Aorta (tissue), 5 donors: ENCODE results near the gene ZBTB40. TPM values are rescaled to one million over a fixed set of nuclear protein-coding genes. Genes with fewer than 3 reads are reported as not detected.

ENCODE experiments used
- ATAC-seq: fragments of 200-7000 bp; cut with Tn5 transposase; one replicate; pipeline ENCODE4 v1.9.1; 2022; ENCODE audit warnings: moderate library complexity; ENCODE audit not compliant: low FRiP score
- DNase-seq, 2 donors: peaks; one replicate each; pipeline ENCODE4 v3.0.0-alpha.2; 2020
- H3K27ac ChIP-seq, 2 donors: one replicate each; pipeline ENCODE4 v1.5.1; 2013; ENCODE audit warnings: low read length in 2 of 2, mild to moderate bottlenecking in 2 of 2, moderate library complexity in 2 of 2, control low read depth in 1 of 2, inconsistent platforms in 1 of 2, low read depth in 1 of 2
- H3K27me3 ChIP-seq, 2 donors: one replicate each; pipeline ENCODE4 v1.6.1; 2013; ENCODE audit warnings: control low read depth in 1 of 2, low read length in 1 of 2, mild to moderate bottlenecking in 1 of 2, moderate library complexity in 1 of 2; ENCODE audit not compliant: insufficient read depth in 2 of 2, control insufficient read depth in 1 of 2
- H3K36me3 ChIP-seq, 2 donors: one replicate each; pipeline ENCODE4 v1.6.1; 2013; ENCODE audit warnings: control low read depth in 1 of 2, low read length in 1 of 2, mild to moderate bottlenecking in 1 of 2; ENCODE audit not compliant: insufficient read depth in 2 of 2, control insufficient read depth in 1 of 2
- H3K4me1 ChIP-seq, 2 donors: one replicate each; pipeline ENCODE4 v1.6.1; 2013; ENCODE audit warnings: low read length in 2 of 2, control low read depth in 1 of 2, mild to moderate bottlenecking in 1 of 2, moderate library complexity in 1 of 2; ENCODE audit not compliant: insufficient read depth in 2 of 2, control insufficient read depth in 1 of 2
- H3K4me3 ChIP-seq, 2 donors: one replicate each; pipeline ENCODE4 v1.5.1; 2013; ENCODE audit warnings: low read length in 2 of 2, control low read depth in 1 of 2, mild to moderate bottlenecking in 1 of 2
- H3K9me3 ChIP-seq: one replicate; pipeline ENCODE4 v1.6.1; 2013; ENCODE audit warnings: mild to moderate bottlenecking, low read length; ENCODE audit not compliant: control insufficient read depth
- WGBS, 2 donors: extraction: QIAGEN DNeasy Blood & Tissue Kit; methylation state at CpG; one replicate each; pipeline ENCODE4 v1.1.7; 2013; 5-methylcytosine and 5-hydroxymethylcytosine counted together
- intact Hi-C, 2 donors: fragments of 100-400 bp; cut with DNase I; formaldehyde crosslinking; loops; one replicate each; pipeline versions ENCODE4 v1.14.2 to v1.15.0; 2022
- polyA plus RNA-seq, 2 donors: library from polyadenylated mRNA; stranded (reverse); fragments of 200-250 nt; gene quantifications; one replicate each; pipeline ENCODE4 v1.2.3, GENCODE V29; 2013
- total RNA-seq, 2 donors: library from RNA; stranded (reverse); fragmentation: NEBNext Ultra II Directional; extraction: Animal tissue kit (Norgen Biotek cat#: 25700); gene quantifications; one replicate each; pipeline ENCODE4 v1.2.1, GENCODE V29; 2021
- donor health status: healthy with polysubstance abuse.
- donor health status: Bipolar disorder and iron deficiency.
- donor health status: DM: no; HTN: no; CAD: no.
- donor health status: DM: no; HTN: no; CAD: no.
- donor health status: DM: yes; HTN: yes; CAD: no.

Gene ZBTB40
- total and polyA plus RNA-seq, 4 donors, result 4.4 to 24.9 (median 20.2) TPM

DNA sequence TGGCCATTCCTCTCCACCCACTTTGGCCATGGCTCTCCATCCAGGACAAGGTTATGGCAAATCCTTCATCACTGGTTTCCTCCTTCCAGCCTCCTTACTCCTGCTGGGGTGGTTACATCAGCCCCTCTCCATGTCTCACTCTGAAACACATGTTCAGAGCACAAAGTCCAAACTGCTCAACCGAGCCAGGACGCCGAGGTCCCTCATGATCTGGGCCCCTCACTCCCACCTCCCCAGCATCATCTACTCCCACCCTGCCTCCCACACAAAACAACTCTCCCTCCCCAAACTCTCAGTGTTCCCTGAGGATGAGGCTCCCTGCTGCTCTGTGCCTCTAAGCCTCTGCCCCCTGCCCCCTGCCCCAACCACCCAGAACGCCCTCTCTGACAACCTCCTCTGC is 33.3 kb upstream of the ZBTB40 start:
- ATAC-seq (no peak), DNase-seq (no peak)
- intact Hi-C loops, result loop anchor here in 1 of 2 donors (1.0 kb wide), 1 partner anchor 224 kb away; no protein-coding TSS in a partner anchor
- no peaks in the 10 kb centered on the region for H3K27me3 ChIP-seq
- 61 to 71% methylated on average over 4 of the region's 4 CpGs for WGBS, 2 donors
- no peaks in the 10 kb centered on the region for H3K4me1 ChIP-seq
- H3K36me3 ChIP-seq, result no peaks in the 10 kb centered on the region
- no peak overlapping the region for H3K27ac ChIP-seq
- no peaks in the 10 kb centered on the region for H3K9me3 ChIP-seq
- H3K4me3 ChIP-seq, result no peak overlapping the region

DNA sequence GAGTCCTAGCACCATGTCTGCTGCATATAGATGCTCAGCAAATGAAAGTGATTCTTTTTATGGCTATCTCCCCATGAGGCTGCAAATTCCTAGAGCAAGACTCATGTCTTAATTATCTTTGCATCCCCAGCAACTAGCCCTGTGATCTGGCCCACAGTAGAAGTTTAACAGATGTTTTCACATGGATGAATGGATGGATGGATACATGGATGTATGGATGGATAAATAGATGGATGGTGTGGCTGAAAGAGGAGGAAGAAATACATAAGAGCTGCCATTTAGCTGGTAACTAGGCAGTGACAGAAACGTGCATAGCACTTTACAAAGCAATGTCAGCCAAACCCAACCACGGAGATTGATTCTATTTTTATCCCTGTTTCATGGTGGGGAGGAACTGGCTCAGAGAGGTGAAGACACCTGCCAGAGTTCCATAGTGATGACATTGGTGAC is 32.7 kb upstream of the ZBTB40 start:
- intact Hi-C loops, result loop anchor here in 1 of 2 donors (1.0 kb wide), 1 partner anchor 223 kb away; no protein-coding TSS in a partner anchor
- H3K36me3 ChIP-seq, result no peaks in the 10 kb centered on the region
- ATAC-seq (no peak), DNase-seq (no peak)
- no peak overlapping the region for H3K27ac ChIP-seq
- no peaks in the 10 kb centered on the region for H3K9me3 ChIP-seq
- H3K4me3 ChIP-seq, result no peak overlapping the region
- no peaks in the 10 kb centered on the region for H3K27me3 ChIP-seq
- WGBS, 2 donors, result 0% methylated on average over 2 of the region's 2 CpGs
- H3K4me1 ChIP-seq, result no peaks in the 10 kb centered on the region

DNA sequence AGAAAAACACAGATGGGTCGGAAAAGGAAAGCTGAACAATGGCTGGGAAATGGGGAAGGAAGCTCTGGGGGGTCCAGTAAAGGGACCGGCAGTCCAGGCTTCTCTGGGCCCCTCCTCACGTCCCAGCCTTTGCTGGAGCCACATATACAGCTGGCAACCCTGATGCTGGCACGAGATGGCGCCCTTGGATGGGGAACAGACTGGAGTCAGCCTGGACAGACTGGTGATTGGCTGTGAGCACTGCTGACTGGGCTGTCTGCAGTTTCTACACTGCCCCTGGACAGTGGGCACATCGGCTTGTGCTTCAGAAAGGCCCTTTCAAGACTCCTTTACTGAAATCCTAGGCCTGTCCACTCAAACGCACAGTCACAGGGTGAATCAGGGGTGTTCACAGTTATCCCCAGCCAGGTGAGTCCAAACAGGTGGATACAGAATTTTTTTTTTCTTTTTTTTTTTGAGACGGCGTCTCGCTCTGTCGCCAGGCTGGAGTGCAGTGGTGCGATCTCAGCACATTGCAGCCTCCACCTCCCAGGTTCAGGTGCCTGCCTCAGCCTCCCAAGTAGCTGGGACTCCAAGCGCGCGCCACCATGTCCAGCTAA is 31.1 kb upstream of the ZBTB40 start:
- no peak overlapping the region for H3K4me3 ChIP-seq
- no peaks in the 10 kb centered on the region for H3K9me3 ChIP-seq
- peak; percentile 90 to 93 for DNase-seq
- no peaks in the 10 kb centered on the region for H3K36me3 ChIP-seq
- no peak overlapping the region for H3K27ac ChIP-seq
- 48 to 50% methylated on average over 15 of the region's 15 CpGs for WGBS, 2 donors
- no peaks in the 10 kb centered on the region for H3K4me1 ChIP-seq
- intact Hi-C loops, result loop anchor here in 1 of 2 donors (1.0 kb wide), 1 partner anchor 222 kb away; no protein-coding TSS in a partner anchor
- no peaks in the 10 kb centered on the region for H3K27me3 ChIP-seq
- peak; percentile 88 for ATAC-seq

DNA sequence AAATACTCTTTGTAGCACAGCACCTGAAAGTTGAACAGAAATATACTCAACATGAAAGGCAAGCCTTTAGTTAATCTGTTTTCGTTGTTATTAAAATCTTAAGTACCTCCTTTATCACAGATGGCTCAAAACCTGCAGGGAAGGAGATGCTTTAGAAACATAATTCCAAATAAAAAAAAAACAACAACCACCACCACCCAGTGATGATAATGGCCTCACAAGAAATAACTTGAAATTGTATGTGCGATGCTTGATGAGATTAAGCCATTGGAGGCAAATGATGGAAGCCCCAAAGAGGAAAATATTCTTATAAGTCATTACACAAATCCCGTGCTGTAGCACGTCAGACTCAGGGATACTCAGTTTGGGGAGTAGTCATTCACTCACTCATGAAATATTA is 24.9 kb upstream of the ZBTB40 start:
- intact Hi-C loops, result no loop called here
- H3K27me3 ChIP-seq, result no peaks in the 10 kb centered on the region
- H3K4me3 ChIP-seq, result no peak overlapping the region
- H3K36me3 ChIP-seq, result no peaks in the 10 kb centered on the region
- H3K9me3 ChIP-seq, result no peaks in the 10 kb centered on the region
- 90 to 91% methylated on average over 4 of the region's 4 CpGs for WGBS, 2 donors
- H3K4me1 ChIP-seq, result no peaks in the 10 kb centered on the region
- no peak for ATAC-seq
- no peak overlapping the region for H3K27ac ChIP-seq
- no peak for DNase-seq

GRCh38 chr1:22428672-22429071 is 23.0 kb upstream of the ZBTB40 start:
- DNase-seq (no peak), ATAC-seq (no peak)
- H3K4me1 ChIP-seq, result no peaks in the 10 kb centered on the region
- H3K9me3 ChIP-seq, result no peaks in the 10 kb centered on the region
- no peak overlapping the region for H3K27ac ChIP-seq
- H3K36me3 ChIP-seq, result no peaks in the 10 kb centered on the region
- intact Hi-C loops, result no loop called here
- peak overlapping the region in 1 of 2 donors; percentile 49 for H3K4me3 ChIP-seq
- no peaks in the 10 kb centered on the region for H3K27me3 ChIP-seq
- WGBS, 2 donors, result 26 to 56% methylated on average over 5 of the region's 5 CpGs

DNA sequence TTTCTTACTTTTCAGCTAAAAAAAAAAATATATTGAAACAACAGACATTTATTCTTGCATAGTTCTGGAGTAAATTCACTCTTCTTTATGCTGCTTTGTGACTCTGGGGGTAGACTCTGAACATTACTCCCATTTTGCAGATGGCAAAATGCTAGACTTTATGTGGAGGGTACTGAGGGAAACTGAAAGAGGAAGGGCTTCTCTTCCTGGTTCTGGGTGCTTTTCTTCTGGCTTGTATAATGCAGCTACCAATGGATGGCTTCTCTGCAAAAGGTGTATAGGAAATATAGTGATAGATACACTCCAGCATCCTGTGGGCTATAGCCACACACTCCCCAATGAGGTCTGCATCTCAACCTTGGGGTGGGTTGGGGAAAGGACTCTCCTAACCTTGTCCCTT is 19.7 kb upstream of the ZBTB40 start:
- no peak overlapping the region for H3K27ac ChIP-seq
- DNase-seq (no peak), ATAC-seq (no peak)
- no peaks in the 10 kb centered on the region for H3K27me3 ChIP-seq
- no peaks in the 10 kb centered on the region for H3K9me3 ChIP-seq
- intact Hi-C loops, result no loop called here
- no peaks in the 10 kb centered on the region for H3K4me1 ChIP-seq
- no peaks in the 10 kb centered on the region for H3K36me3 ChIP-seq
- H3K4me3 ChIP-seq, result no peak overlapping the region

DNA sequence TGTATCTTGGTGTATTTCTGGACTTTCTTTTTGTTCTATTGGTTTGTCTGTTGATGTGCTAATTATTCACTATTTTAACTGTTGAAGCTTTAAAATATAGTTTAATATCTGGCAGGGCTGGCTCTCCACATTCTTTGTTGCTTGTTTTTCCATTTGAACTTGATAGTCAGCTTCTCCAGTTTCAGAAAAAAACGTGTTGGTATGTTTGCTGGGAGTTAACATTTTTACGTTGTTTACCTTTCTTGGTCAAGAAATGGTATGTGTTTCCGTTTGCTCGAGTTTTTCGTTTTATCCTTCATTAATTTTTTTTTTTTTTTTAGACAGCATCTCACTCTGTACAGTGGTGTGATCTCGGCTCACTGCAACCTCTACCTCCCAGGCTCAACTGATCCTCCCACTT is 16.9 kb upstream of the ZBTB40 start:
- ATAC-seq (no peak), DNase-seq (no peak)
- Histone ChIP-seq H3K27me3 (no peaks in the 10 kb centered on the region), H3K4me3 (no peak overlapping the region), H3K4me1 (no peaks in the 10 kb centered on the region), H3K27ac (no peak overlapping the region), H3K9me3 (no peaks in the 10 kb centered on the region), H3K36me3 (no peaks in the 10 kb centered on the region)
- 48 to 49% methylated on average over 6 of the region's 6 CpGs for WGBS, 2 donors
- intact Hi-C loops, result no loop called here

- no peaks in the 10 kb centered on the region for H3K27me3 ChIP-seq
- H3K36me3 ChIP-seq, result no peaks in the 10 kb centered on the region
- intact Hi-C loops, result no loop called here
- H3K27ac ChIP-seq, result no peak overlapping the region
- 47 to 53% methylated on average over 2 of the region's 2 CpGs for WGBS, 2 donors
- no peak for DNase-seq
- H3K4me3 ChIP-seq, result no peak overlapping the region
- ATAC-seq, result no peak
- H3K4me1 ChIP-seq, result no peaks in the 10 kb centered on the region
- no peaks in the 10 kb centered on the region for H3K9me3 ChIP-seq
Observed at GRCh38 chr1:22436948-22437347, 14.7 kb upstream of the ZBTB40 start.

DNA sequence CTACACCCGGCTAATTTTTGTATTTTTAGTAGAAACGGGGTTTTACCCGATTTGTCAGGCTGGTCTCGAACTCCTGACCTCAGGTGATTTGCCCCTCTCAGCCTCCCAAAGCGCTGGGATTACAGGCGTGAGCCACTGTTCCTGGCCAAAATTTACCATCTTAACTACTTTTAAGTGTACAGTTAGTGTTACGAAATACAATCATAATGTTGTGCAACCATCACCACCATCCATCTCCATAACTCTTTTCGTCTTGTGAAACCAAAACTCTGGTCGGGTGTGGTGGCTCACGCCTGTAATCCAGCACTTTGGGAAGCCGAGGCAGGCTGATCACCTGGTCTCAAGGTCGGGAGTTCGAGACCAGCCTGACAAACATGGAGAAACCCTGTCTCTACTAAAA is 14.1 kb upstream of the ZBTB40 start:
- Histone ChIP-seq H3K36me3 (no peaks in the 10 kb centered on the region), H3K4me3 (no peak overlapping the region), H3K4me1 (no peaks in the 10 kb centered on the region), H3K27me3 (no peaks in the 10 kb centered on the region), H3K9me3 (no peaks in the 10 kb centered on the region), H3K27ac (no peak overlapping the region)
- intact Hi-C loops, result no loop called here
- 92 to 94% methylated on average over 13 of the region's 13 CpGs for WGBS, 2 donors
- DNase-seq (no peak), ATAC-seq (no peak)
